ENCODE data around the gene ZNF385D.

ZNF385D gene

GRCh38 chr3:21670386-21670785 lies 80.6 kb downstream of the ZNF385D start:
- DNase-seq: no peak

- no peak for DNase-seq
These were observed 83.0 kb downstream of the ZNF385D start for GRCh38 chr3:21668012-21668411.

GRCh38 chr3:21665444-21666100 lies 85.4 kb downstream of the ZNF385D start:
- no peak for DNase-seq

GRCh38 chr3:21664996-21665395 lies 86.0 kb downstream of the ZNF385D start:
- no peak for DNase-seq

- no peak for DNase-seq
These were observed 88.6 kb downstream of the ZNF385D start for GRCh38 chr3:21662403-21662802.

- no peak for DNase-seq
These were observed 96.3 kb downstream of the ZNF385D start for GRCh38 chr3:21654662-21655061.

GRCh38 chr3:21654241-21654640 lies 96.8 kb downstream of the ZNF385D start:
- no peak for DNase-seq

- DNase-seq: no peak
These were observed 101.5 kb downstream of the ZNF385D start for GRCh38 chr3:21649519-21649918.

GRCh38 chr3:21647961-21648360 lies 103.0 kb downstream of the ZNF385D start:
- no peak for DNase-seq

- DNase-seq: no peak
These were observed 105.7 kb downstream of the ZNF385D start for GRCh38 chr3:21645121-21645897.

GRCh38 chr3:21644268-21644667 lies 106.7 kb downstream of the ZNF385D start:
- no peak for DNase-seq

- DNase-seq: no peak
These were observed 107.3 kb downstream of the ZNF385D start for GRCh38 chr3:21643752-21644151.

GRCh38 chr3:21642433-21642832 lies 108.6 kb downstream of the ZNF385D start:
- DNase-seq: no peak

- DNase-seq: no peak
These were observed 109.1 kb downstream of the ZNF385D start for GRCh38 chr3:21641959-21642358.

- no peak for DNase-seq
These were observed 112.5 kb downstream of the ZNF385D start for GRCh38 chr3:21638488-21638887.

- DNase-seq: no peak
These were observed 116.9 kb downstream of the ZNF385D start for GRCh38 chr3:21634112-21634511.

- no peak for DNase-seq
These were observed 126.5 kb downstream of the ZNF385D start for GRCh38 chr3:21624524-21624923.

GRCh38 chr3:21621181-21621651 lies 129.8 kb downstream of the ZNF385D start:
- DNase-seq: no peak

- no peak for DNase-seq
These were observed 130.4 kb downstream of the ZNF385D start for GRCh38 chr3:21620511-21621155.

- DNase-seq: no peak
These were observed 132.3 kb downstream of the ZNF385D start for GRCh38 chr3:21618695-21619094.

- no peak for DNase-seq
These were observed 137.5 kb downstream of the ZNF385D start for GRCh38 chr3:21613372-21614070.

- DNase-seq: no peak
These were observed 149.8 kb downstream of the ZNF385D start for GRCh38 chr3:21601178-21601577.

- DNase-seq: no peak
These were observed 151.1 kb downstream of the ZNF385D start for GRCh38 chr3:21599890-21600289.

Measured in inflammatory macrophage treated with lipopolysaccharide for 1 hour (primary cell).